Measurements from ENCODE around the gene MYO3A.
"Not testable (repeated sequence)": the region's sequence is repeated elsewhere in the genome, so short reads cannot be mapped to it uniquely, and the experiment has no call there.

Gene MYO3A

GRCh38 chr10:25974897-25975459 is 40.9 kb downstream of the MYO3A start:
- DNase-seq (ENCODE audit: low read depth), result no peak

- no peak for DNase-seq (ENCODE audit: low read depth)
Observed at GRCh38 chr10:25978771-25979170, 44.7 kb downstream of the MYO3A start.

GRCh38 chr10:25982107-25982506 is 48.1 kb downstream of the MYO3A start:
- DNase-seq (ENCODE audit: low read depth), result no peak

GRCh38 chr10:25988583-25988982 is 54.6 kb downstream of the MYO3A start:
- no peak for DNase-seq (ENCODE audit: low read depth)

- no peak for DNase-seq (ENCODE audit: low read depth)
Observed at GRCh38 chr10:25989951-25990350, 55.9 kb downstream of the MYO3A start.

GRCh38 chr10:25999295-25999981 is 65.4 kb downstream of the MYO3A start:
- no peak for DNase-seq (ENCODE audit: low read depth)

- DNase-seq (ENCODE audit: low read depth), result no peak
Observed at GRCh38 chr10:26000971-26001370, 66.9 kb downstream of the MYO3A start.

GRCh38 chr10:26002466-26002865 is 68.4 kb downstream of the MYO3A start:
- not testable (repeated sequence) for DNase-seq (ENCODE audit: low read depth)

GRCh38 chr10:26015092-26015491 is 81.1 kb downstream of the MYO3A start:
- DNase-seq (ENCODE audit: low read depth), result no peak

GRCh38 chr10:26022831-26023230 is 88.8 kb downstream of the MYO3A start:
- DNase-seq (ENCODE audit: low read depth), result no peak

- no peak for DNase-seq (ENCODE audit: low read depth)
Observed at GRCh38 chr10:26024303-26024702, 90.3 kb downstream of the MYO3A start.

GRCh38 chr10:26025523-26025922 is 91.5 kb downstream of the MYO3A start:
- DNase-seq (ENCODE audit: low read depth), result no peak

- no peak for DNase-seq (ENCODE audit: low read depth)
Observed at GRCh38 chr10:26029858-26030257, 95.8 kb downstream of the MYO3A start.

- DNase-seq (ENCODE audit: low read depth), result no peak
Observed at GRCh38 chr10:26031300-26031699, 97.3 kb downstream of the MYO3A start.

GRCh38 chr10:26043469-26043868 is 109.4 kb downstream of the MYO3A start:
- no peak for DNase-seq (ENCODE audit: low read depth)

GRCh38 chr10:26044141-26044749 is 110.2 kb downstream of the MYO3A start:
- DNase-seq (ENCODE audit: low read depth), result no peak

GRCh38 chr10:26046073-26046700 is 112.2 kb downstream of the MYO3A start:
- DNase-seq (ENCODE audit: low read depth), result no peak

- DNase-seq (ENCODE audit: low read depth), result no peak
Observed at GRCh38 chr10:26048756-26049155, 114.7 kb downstream of the MYO3A start.

- no peak for DNase-seq (ENCODE audit: low read depth)
Observed at GRCh38 chr10:26052326-26052725, 118.3 kb downstream of the MYO3A start.

GRCh38 chr10:26057466-26057865 is 123.4 kb downstream of the MYO3A start:
- DNase-seq (ENCODE audit: low read depth), result no peak

GRCh38 chr10:26064106-26064505 is 130.1 kb downstream of the MYO3A start:
- no peak for DNase-seq (ENCODE audit: low read depth)

GRCh38 chr10:26067680-26068079 is 133.7 kb downstream of the MYO3A start:
- no peak for DNase-seq (ENCODE audit: low read depth)

- DNase-seq (ENCODE audit: low read depth), result not testable (repeated sequence)
Observed at GRCh38 chr10:26080971-26081370, 146.9 kb downstream of the MYO3A start.
